ENCODE measurements around the gene CBX4. TPM values are rescaled to one million over a fixed set of nuclear protein-coding genes. Genes with fewer than 3 reads are reported as not detected.
A peak's percentile ranks its signal among the peaks of the same experiment; 100 is the strongest.

The CBX4 gene
- total RNA-seq, 1 experiment from 2014 or later = 3.3 TPM

GRCh38 chr17:79800325-79801155 lies 38.7 kb downstream of the CBX4 start:
- Mint-ChIP-seq H3K27me3 (ENCODE audit: low read depth) (peaks cover 94% of the 10 kb centered on the region), H3K27ac (no peak overlapping the region), H3K4me3 (peak overlapping the region; percentile 46), H3K4me1 (peaks cover 57% of the 10 kb centered on the region), H3K9me3 (no peaks in the 10 kb centered on the region), H3K36me3 (no peaks in the 10 kb centered on the region)
- ATAC-seq (peak; percentile 15), DNase-seq (ENCODE audit: low spot score) (peak; percentile 77)
- ChIA-PET CTCF (interaction anchor here (0.9 to 9.2 kb wide), 12 partner anchors 8 to 170 kb away, joined by 3 to 119 read pairs (median 6); partner anchors contain the start of gene CBX4), POLR2A (interaction anchor here (0.6 to 1.8 kb wide), 4 partner anchors 10 to 54 kb away, joined by 3 to 4 read pairs (median 3); no protein-coding TSS in a partner anchor)
- no peak for TF ChIP-seq ZBTB43 (CRISPR knock-in tag; IDR thresholded peaks at IDR 0.05)
- no peak for TF ChIP-seq ZNF425 (CRISPR knock-in tag; conservative IDR thresholded peaks at IDR 0.05)
- no peak for TF ChIP-seq SOX15 (CRISPR knock-in tag; IDR thresholded peaks at IDR 0.05)
- no peak for TF ChIP-seq NFATC4 (CRISPR knock-in tag; IDR thresholded peaks at IDR 0.05)
- 0 out of 2 replicates have a peak, but pooled peaks have one; percentile 30 for TF ChIP-seq ZNF263 (CRISPR knock-in tag; IDR thresholded peaks at IDR 0.05; ENCODE audit: low read depth)
- TF ChIP-seq IRF2 (CRISPR knock-in tag; IDR thresholded peaks at IDR 0.05; ENCODE audit: borderline replicate concordance, low read depth) = no peak
- 0 out of 2 replicates have a peak, but pooled peaks have one; percentile 40 for TF ChIP-seq TEAD1 (CRISPR knock-in tag; IDR thresholded peaks at IDR 0.05)
- TF ChIP-seq ZNF532 (CRISPR knock-in tag; IDR thresholded peaks at IDR 0.05; ENCODE audit: borderline replicate concordance) = no peak
- no peak for TF ChIP-seq ATF1 (CRISPR knock-in tag; IDR thresholded peaks at IDR 0.05)
- 0 out of 2 replicates have a peak, but pooled peaks have one; percentile 46 for TF ChIP-seq KAT7 (CRISPR knock-in tag; IDR thresholded peaks at IDR 0.05; ENCODE audit: borderline replicate concordance)
- TF ChIP-seq USF2 (CRISPR knock-in tag; IDR thresholded peaks at IDR 0.05) = 0 out of 2 replicates have a peak, but pooled peaks have one; percentile 7
- no peak for TF ChIP-seq OVOL2 (CRISPR knock-in tag; IDR thresholded peaks at IDR 0.05; ENCODE audit: borderline replicate concordance)
- TF ChIP-seq MLX (CRISPR knock-in tag; IDR thresholded peaks at IDR 0.05) = no peak
- TF ChIP-seq ZNF281 (CRISPR knock-in tag; IDR thresholded peaks at IDR 0.05) = peak; percentile 45; the same call in 1 of the 2 replicates
- TF ChIP-seq TP53 (CRISPR knock-in tag; IDR thresholded peaks at IDR 0.05) = no peak
- no peak for TF ChIP-seq FOXJ3 (CRISPR knock-in tag; IDR thresholded peaks at IDR 0.05; ENCODE audit: borderline replicate concordance)
- TF ChIP-seq FOXK1 (CRISPR knock-in tag; IDR thresholded peaks at IDR 0.05) = peak; percentile 69; the same call in 1 of the 2 replicates
- TF ChIP-seq PREB (CRISPR knock-in tag; IDR thresholded peaks at IDR 0.05; ENCODE audit: borderline replicate concordance) = no peak

Data from WTC11 (cell line).